ENCODE results near the gene ADA. TPM values are rescaled to one million over a fixed set of nuclear protein-coding genes. Genes with fewer than 3 reads are reported as not detected.

Gene ADA
- total RNA-seq, 1 donor from 2014 or later: 10.0 TPM

DNA sequence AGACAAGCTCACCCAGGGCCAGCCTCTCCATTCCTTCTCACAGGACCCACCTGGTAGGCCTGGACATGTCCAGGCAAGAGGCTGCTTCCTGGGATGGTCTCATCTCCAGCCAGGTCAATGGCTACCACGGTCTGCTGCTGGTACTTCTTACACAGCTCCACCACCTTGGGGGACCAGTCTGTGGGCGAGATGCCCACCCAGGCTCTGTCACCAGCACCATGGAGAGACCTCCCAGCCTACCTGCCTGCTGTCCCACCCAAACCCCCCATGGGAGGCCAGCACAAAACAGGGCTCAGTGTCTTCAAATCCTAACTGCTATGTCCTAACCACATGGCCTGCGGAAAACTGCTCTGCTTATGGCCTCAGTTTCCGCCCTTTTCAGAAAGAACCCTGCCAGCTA lies 27.3 kb downstream of the ADA start:
- no peak for DNase-seq (ENCODE audit: low read depth)

DNA sequence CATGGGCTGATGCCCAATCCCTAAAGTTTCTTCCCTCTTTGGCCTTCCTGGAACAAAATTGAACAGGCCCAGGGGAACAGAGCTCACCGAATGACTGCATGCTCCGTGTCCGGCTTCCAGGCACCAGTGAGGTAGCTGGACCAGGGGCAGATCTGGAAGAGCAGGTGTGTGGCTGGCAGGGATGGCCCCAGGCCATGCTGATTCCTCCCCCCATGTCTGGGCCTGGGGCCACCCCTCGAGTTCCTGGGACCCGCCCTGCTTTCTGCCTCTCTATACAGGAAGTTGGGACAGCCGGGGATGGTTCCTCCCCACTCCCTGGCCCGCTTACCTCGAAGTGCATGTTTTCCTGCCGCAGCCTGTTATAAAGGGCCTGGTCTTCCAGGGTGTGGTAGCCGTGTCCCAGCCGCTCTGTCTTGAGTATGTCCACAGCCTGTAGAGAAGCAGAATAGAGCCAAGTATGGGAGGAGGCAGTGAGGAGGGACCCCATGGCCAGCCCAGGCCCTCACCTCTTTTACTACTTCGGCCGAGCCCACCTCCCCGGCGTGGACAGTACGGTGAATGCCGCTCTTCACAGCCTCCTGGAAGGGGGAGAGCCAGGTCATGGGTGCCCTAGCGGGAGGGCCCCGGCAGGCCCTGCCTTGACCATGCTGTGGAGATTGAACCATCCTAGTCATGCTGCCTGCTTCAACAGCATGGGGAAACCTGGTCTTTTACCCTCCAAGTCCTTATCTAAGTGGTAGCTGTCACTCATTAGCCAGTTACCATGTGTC lies 28.8 kb downstream of the ADA start:
- no peak for DNase-seq (ENCODE audit: low read depth)

DNA sequence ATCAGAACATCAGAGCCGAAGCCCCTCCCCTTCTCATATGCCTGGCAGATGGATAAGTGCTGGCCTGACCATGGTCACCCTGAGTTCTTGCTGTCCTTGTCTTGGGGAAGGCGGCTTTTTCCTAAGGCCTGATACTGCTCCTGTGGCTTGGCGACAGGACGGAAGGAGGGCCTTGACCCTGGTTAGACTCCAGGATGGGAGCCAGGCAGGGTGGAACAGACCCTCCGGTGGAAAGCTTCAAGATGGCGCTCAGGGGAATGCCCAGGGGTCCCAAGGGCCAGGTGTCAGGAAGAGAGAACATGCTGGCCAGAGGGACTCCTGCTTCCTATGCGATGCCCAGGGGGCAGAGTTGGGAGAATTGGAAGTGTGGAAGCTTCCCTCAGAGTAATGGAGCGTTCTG lies 29.6 kb downstream of the ADA start:
- no peak for DNase-seq (ENCODE audit: low read depth)

DNA sequence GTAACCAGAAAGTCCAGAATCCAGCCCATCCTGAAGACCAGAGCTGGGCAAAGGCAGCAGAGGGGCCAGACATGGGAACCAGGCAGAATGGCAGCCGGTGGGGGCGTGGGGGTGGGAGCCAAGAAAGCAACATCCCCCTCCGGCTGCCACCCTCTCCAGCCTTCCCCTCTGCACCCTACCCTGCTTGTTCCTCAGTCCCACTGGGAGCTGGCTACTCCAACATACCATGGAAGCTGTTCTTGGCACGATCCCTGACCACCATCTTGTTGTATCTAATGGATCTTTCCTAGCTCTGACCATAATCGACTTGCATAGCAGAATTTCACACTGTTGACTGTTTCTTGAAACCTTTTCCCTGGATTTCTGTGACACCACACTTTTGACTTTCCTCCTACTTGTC lies 30.2 kb downstream of the ADA start:
- no peak for DNase-seq (ENCODE audit: low read depth)

DNA sequence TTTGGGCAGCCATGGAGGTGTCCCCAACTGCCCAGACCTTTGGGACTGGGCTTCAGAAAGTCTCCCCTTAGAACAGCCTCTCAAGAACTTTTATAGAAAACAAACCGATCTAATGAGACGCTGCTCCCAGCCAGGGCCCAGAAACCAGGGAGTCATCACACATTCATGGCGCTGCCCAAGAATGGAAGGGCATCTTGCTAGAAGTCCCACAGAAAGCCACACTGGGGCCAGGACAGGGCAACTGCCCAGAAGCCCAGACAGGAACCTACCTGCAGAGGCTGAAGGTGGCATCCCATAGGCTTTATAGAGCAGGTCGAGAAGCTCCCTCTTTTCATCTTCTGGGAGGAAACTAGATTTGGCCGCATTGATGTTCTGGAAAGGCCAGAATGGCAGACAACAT lies 31.5 kb downstream of the ADA start:
- DNase-seq (ENCODE audit: low read depth): no peak

DNA sequence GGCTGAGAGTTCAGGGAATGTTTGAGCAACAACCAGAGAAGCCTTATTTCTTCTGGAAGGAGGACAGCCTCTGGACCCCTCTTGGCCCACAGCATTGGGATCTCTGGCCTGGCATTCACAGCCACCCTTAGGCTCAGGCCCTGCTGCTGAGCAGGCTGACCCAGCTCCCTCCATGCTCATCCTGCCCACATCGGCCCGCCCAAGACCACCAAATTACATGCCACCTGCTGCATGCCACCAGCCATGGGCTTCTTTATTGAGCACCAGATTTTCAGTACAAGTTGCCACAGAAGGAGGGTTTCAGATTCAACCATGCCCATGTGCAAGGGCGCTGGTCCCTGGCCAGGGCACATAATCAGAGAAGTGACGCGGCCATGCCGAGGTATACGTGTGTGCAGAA lies 32.2 kb downstream of the ADA start:
- DNase-seq (ENCODE audit: low read depth): no peak

GRCh38 chr20:44618318-44618731 lies 33.2 kb downstream of the ADA start:
- DNase-seq (ENCODE audit: low read depth): no peak

DNA sequence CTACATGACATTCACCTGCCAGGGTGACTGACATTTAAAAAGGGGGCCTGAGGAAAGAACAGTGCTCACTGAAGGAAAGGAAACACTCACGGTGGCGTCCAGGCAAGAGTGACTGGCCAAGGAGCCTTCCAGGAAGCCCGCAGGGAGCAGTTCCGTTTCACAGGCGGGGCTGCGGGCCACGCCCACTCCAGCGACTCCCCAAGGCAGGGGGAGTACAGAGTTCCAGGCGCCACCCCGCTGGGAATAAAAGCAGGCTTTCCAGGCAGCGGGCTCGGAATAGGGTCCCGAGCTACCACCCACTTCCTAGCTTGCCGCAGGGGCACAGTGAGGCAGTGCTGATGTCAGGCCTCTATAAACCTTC lies 34.9 kb downstream of the ADA start:
- DNase-seq (ENCODE audit: low read depth): no peak

- DNase-seq (ENCODE audit: low read depth): no peak
Measured at GRCh38 chr20:44615876-44616603, 35.5 kb downstream of the ADA start.

DNA sequence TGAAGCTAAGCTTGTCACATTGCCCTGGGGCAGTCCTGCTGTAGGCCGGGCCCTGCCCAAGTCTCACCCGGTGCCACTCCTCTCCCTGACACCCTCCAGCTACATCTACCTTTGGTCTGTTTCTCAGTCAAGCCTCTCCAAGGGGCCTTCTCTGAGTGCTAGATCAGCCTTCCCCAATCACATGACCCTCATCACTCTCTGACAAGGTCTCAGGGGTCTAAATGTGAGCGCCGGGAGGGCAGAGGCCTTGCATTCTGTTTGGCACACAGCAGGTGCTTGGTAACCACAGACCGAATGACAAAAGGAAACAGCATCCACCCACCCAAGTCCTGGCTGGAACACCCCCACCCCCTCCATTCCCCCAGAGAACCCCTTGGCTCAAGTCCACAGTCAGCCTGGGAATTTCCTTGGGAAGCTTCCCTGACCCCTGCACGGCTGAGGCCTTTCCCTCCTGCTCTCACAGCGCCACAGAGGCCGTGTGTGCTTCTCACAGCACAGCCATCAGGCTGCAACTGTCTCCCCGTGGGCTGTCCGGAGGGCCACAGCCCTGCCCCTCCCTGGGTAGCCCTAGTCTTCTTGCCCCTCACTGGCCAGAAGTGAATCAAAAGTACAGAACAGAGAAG lies 36.2 kb downstream of the ADA start:
- peak; percentile 25 for DNase-seq (ENCODE audit: low read depth)

DNA sequence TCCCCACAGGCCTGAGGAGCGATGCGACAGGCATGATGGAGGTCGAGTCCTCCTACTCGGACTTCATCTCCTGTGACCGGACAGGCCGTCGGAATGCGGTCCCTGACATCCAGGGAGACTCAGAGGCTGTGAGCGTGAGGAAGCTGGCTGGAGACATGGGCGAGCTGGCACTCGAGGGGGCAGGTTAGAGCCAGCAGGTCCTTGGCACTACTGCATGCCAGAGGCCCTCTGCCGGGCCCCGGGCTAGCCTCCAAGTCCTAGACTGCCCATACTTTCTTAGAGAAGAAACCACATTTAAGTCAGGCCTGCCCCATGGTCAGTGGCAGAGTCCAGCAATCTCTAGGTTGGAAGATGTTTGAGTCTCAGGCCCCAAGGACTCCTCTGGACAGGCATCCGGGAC lies 37.0 kb downstream of the ADA start:
- DNase-seq (ENCODE audit: low read depth): no peak

GRCh38 chr20:44613575-44613974 lies 37.9 kb downstream of the ADA start:
- no peak for DNase-seq (ENCODE audit: low read depth)

- DNase-seq (ENCODE audit: low read depth): peak; percentile 29
Measured at GRCh38 chr20:44610313-44610962, 41.1 kb downstream of the ADA start.

- DNase-seq (ENCODE audit: low read depth): peak; percentile 85
Measured at GRCh38 chr20:44609516-44610312, 41.8 kb downstream of the ADA start.

GRCh38 chr20:44609006-44609515 lies 42.4 kb downstream of the ADA start:
- no peak for DNase-seq (ENCODE audit: low read depth)

- DNase-seq (ENCODE audit: low read depth): no peak
Measured at GRCh38 chr20:44606725-44607441, 44.6 kb downstream of the ADA start.

GRCh38 chr20:44603327-44603726 lies 48.2 kb downstream of the ADA start:
- no peak for DNase-seq (ENCODE audit: low read depth)

GRCh38 chr20:44601801-44602204 lies 49.7 kb downstream of the ADA start:
- no peak for DNase-seq (ENCODE audit: low read depth)

GRCh38 chr20:44601236-44601671 lies 50.2 kb downstream of the ADA start:
- DNase-seq (ENCODE audit: low read depth): no peak

DNA sequence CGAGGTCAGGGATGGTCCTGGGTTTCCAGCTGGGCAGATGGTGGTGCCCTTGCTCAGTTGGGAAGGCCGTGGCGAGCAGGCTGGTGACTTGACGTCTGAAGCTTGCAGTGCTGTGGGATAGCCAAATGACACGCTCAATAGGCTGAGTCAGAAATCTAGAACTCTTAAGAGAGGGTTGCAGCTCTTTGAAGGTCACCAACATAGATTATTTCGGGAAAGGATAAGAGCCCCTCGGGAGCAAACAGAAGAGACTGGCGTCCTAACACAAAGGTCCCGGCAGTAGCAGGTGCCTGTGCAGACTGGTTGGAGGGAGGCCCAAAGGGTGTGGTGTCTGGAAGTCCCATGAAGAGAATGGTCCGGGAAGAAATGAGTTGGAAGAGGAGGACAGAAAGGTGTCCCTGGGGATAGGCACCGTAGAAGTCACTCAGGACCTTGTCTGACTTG lies 50.7 kb downstream of the ADA start:
- no peak for DNase-seq (ENCODE audit: low read depth)

- no peak for DNase-seq (ENCODE audit: low read depth)
Measured at GRCh38 chr20:44600301-44600700, 51.2 kb downstream of the ADA start.
